ENCODE measurements around the gene BTBD2. TPM values are rescaled to one million over a fixed set of nuclear protein-coding genes. Genes with fewer than 3 reads are reported as not detected.

Gene BTBD2
- total and polyA plus RNA-seq, 10 of the 15 experiments (the other 5 are each of a cell fraction or from before 2014, with no cell fraction given): 0.13 to 66.2 (median 10.4) TPM

GRCh38 chr19:2050991-2051772, 35.7 kb upstream of the BTBD2 start, which contains the start of gene MKNK2 (continued):
- TF ChIP-seq, protein P1, sequence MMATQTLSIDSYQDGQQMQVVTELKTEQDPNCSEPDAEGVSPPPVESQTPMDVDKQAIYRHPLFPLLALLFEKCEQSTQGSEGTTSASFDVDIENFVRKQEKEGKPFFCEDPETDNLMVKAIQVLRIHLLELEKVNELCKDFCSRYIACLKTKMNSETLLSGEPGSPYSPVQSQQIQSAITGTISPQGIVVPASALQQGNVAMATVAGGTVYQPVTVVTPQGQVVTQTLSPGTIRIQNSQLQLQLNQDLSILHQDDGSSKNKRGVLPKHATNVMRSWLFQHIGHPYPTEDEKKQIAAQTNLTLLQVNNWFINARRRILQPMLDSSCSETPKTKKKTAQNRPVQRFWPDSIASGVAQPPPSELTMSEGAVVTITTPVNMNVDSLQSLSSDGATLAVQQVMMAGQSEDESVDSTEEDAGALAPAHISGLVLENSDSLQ (IDR thresholded peaks at IDR 0.05): 0 out of 2 replicates have a peak, but pooled peaks have one; percentile 31
- TF ChIP-seq YBX1 (IDR thresholded peaks at IDR 0.05): no peak
- TF ChIP-seq KAT2A (conservative IDR thresholded peaks at IDR 0.05; ENCODE audit: control insufficient read depth, low read depth, low read length): no peak
- TF ChIP-seq SIN3A (IDR thresholded peaks at IDR 0.05; ENCODE audit: low read depth, low read length): no peak
- no peak for TF ChIP-seq CBX5 (IDR thresholded peaks at IDR 0.05; ENCODE audit: low read depth)
- no peak for TF ChIP-seq MXI1 (IDR thresholded peaks at IDR 0.05; ENCODE audit: low read depth, low read length)
- no peak; a peak in 1 of 4 replicates for TF ChIP-seq SRF (IDR thresholded peaks at IDR 0.05; ENCODE audit: low read depth in 2 of 2, low read length in 2 of 2)
- no peak; the same call in 1 of the 2 replicates for TF ChIP-seq IRF3 (IDR thresholded peaks at IDR 0.05)
- TF ChIP-seq IRF5 (IDR thresholded peaks at IDR 0.05; ENCODE audit: borderline replicate concordance): no peak
- TF ChIP-seq, protein P2, sequence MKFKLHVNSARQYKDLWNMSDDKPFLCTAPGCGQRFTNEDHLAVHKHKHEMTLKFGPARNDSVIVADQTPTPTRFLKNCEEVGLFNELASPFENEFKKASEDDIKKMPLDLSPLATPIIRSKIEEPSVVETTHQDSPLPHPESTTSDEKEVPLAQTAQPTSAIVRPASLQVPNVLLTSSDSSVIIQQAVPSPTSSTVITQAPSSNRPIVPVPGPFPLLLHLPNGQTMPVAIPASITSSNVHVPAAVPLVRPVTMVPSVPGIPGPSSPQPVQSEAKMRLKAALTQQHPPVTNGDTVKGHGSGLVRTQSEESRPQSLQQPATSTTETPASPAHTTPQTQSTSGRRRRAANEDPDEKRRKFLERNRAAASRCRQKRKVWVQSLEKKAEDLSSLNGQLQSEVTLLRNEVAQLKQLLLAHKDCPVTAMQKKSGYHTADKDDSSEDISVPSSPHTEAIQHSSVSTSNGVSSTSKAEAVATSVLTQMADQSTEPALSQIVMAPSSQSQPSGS (IDR thresholded peaks at IDR 0.05; ENCODE audit: low read length): no peak
- no peak for TF ChIP-seq RCOR1 (conservative IDR thresholded peaks at IDR 0.05; ENCODE audit: low read depth, low read length)
- TF ChIP-seq YY1 (IDR thresholded peaks at IDR 0.05; ENCODE audit: low read depth, low read length): peak; percentile 86
- no peak for TF ChIP-seq NFYA (IDR thresholded peaks at IDR 0.05; ENCODE audit: borderline replicate concordance, low read depth, low read length)
- TF ChIP-seq, protein P3, sequence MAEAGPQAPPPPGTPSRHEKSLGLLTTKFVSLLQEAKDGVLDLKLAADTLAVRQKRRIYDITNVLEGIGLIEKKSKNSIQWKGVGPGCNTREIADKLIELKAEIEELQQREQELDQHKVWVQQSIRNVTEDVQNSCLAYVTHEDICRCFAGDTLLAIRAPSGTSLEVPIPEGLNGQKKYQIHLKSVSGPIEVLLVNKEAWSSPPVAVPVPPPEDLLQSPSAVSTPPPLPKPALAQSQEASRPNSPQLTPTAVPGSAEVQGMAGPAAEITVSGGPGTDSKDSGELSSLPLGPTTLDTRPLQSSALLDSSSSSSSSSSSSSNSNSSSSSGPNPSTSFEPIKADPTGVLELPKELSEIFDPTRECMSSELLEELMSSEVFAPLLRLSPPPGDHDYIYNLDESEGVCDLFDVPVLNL (IDR thresholded peaks at IDR 0.05; ENCODE audit: low read depth, low read length): no peak
- no peak for TF ChIP-seq BCL3 (IDR thresholded peaks at IDR 0.05; ENCODE audit: borderline replicate concordance, insufficient read depth, low read depth, low read length, poor library complexity, severe bottlenecking)
- no peak; the same call in 1 of the 2 replicates for TF ChIP-seq HCFC1 (IDR thresholded peaks at IDR 0.05; ENCODE audit: low read length)
- TF ChIP-seq, protein P4, sequence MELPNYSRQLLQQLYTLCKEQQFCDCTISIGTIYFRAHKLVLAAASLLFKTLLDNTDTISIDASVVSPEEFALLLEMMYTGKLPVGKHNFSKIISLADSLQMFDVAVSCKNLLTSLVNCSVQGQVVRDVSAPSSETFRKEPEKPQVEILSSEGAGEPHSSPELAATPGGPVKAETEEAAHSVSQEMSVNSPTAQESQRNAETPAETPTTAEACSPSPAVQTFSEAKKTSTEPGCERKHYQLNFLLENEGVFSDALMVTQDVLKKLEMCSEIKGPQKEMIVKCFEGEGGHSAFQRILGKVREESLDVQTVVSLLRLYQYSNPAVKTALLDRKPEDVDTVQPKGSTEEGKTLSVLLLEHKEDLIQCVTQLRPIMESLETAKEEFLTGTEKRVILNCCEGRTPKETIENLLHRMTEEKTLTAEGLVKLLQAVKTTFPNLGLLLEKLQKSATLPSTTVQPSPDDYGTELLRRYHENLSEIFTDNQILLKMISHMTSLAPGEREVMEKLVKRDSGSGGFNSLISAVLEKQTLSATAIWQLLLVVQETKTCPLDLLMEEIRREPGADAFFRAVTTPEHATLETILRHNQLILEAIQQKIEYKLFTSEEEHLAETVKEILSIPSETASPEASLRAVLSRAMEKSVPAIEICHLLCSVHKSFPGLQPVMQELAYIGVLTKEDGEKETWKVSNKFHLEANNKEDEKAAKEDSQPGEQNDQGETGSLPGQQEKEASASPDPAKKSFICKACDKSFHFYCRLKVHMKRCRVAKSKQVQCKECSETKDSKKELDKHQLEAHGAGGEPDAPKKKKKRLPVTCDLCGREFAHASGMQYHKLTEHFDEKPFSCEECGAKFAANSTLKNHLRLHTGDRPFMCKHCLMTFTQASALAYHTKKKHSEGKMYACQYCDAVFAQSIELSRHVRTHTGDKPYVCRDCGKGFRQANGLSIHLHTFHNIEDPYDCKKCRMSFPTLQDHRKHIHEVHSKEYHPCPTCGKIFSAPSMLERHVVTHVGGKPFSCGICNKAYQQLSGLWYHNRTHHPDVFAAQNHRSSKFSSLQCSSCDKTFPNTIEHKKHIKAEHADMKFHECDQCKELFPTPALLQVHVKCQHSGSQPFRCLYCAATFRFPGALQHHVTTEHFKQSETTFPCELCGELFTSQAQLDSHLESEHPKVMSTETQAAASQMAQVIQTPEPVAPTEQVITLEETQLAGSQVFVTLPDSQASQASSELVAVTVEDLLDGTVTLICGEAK (IDR thresholded peaks at IDR 0.05; ENCODE audit: borderline replicate concordance): no peak
